SK-N-SH treated with all-trans-retinoic acid at 6 μM for 48 hours (cell line): ENCODE measurements around the gene PRSS2.

Experiments used
- GLIS3 ChIP-seq: fragments of 250-450 bp; sonication (Bioruptor Pico); IDR thresholded peaks from 2 replicates; pipeline ENCODE4 v1.5.0; 2020; ENCODE audit warnings: mild to moderate bottlenecking, moderate library complexity
- ISL1 ChIP-seq: fragments of 250-450 bp; sonication (Bioruptor Pico); IDR thresholded peaks from 2 replicates; pipeline ENCODE4 v2.1.2; 2022; ENCODE audit warnings: mild to moderate bottlenecking, moderate library complexity
- ZNF70 ChIP-seq: fragments of 450-650 bp; formaldehyde crosslinking; IDR thresholded peaks from 2 replicates; pipeline ENCODE4 v1.5.0; 2020; ENCODE audit warnings: mild to moderate bottlenecking, moderate library complexity
- ZNF8 ChIP-seq: fragments of 450-650 bp; formaldehyde crosslinking; IDR thresholded peaks from 2 replicates; pipeline ENCODE4 v1.5.0; 2020; ENCODE audit warnings: mild to moderate bottlenecking, moderate library complexity
- TF ChIP-seq, protein P1 (sequence below): fragments of 250-450 bp; sonication (Bioruptor Pico); IDR thresholded peaks from 2 replicates; pipeline ENCODE4 v1.8.0; 2020; ENCODE audit warnings: mild to moderate bottlenecking, moderate library complexity, borderline replicate concordance

DNA sequence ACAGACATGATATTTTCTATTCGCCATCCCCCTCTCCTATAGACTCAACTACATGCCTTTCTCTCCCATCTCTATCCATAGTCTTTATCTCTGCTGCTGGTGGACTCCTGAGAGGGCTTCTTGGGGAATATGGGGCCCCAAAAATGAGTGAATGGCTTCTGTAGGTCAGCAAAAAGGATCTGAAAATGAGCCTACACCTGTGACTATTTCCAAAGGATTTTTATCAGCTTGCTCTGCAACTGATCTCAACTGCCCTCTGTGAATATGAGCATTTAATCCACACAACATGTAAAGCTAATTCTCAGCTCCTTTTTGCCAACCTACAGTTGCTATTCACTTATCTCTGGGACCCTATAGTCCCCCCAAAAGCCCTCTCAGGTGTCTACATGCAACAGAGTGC lies 36.2 kb downstream of the PRSS2 start:
- no peak for TF ChIP-seq ZNF8 (CRISPR knock-in tag)
- TF ChIP-seq ISL1: no peak
- TF ChIP-seq, protein P1, sequence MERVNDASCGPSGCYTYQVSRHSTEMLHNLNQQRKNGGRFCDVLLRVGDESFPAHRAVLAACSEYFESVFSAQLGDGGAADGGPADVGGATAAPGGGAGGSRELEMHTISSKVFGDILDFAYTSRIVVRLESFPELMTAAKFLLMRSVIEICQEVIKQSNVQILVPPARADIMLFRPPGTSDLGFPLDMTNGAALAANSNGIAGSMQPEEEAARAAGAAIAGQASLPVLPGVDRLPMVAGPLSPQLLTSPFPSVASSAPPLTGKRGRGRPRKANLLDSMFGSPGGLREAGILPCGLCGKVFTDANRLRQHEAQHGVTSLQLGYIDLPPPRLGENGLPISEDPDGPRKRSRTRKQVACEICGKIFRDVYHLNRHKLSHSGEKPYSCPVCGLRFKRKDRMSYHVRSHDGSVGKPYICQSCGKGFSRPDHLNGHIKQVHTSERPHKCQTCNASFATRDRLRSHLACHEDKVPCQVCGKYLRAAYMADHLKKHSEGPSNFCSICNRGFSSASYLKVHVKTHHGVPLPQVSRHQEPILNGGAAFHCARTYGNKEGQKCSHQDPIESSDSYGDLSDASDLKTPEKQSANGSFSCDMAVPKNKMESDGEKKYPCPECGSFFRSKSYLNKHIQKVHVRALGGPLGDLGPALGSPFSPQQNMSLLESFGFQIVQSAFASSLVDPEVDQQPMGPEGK (CRISPR knock-in tag): no peak
- TF ChIP-seq ZNF70 (CRISPR knock-in tag): no peak
- TF ChIP-seq GLIS3 (CRISPR knock-in tag): no peak
